K562 (cell line): ENCODE results near the gene HOXD4. TPM values are rescaled to one million over a fixed set of nuclear protein-coding genes. Genes with fewer than 3 reads are reported as not detected.

Experiments used
- ATAC-seq: fragments of 200-7000 bp; cut with Tn5 transposase; 3 replicates; pipeline ENCODE4 v1.9.1; 2020; ENCODE audit warnings: moderate library complexity
- BruUV-seq: library from RNA; stranded (reverse); fragments of 400-500 nt; replicated peaks from 2 replicates; lab custom pipeline; 2021; lab: Mats Ljungman, UMichigan
- CTCF ChIA-PET: fragments of 300-600 bp; formaldehyde crosslinking; extraction: SDS; loops from one replicate; lab custom pipeline; 2021; ENCODE audit warnings: low intra/inter-chr PET ratio; lab: Yijun Ruan, JAX
- POLR2A ChIA-PET: fragments of 300-600, 350-650 bp; sonication (Branson Sonifier 250); formaldehyde crosslinking; extraction: SDS; loops from one replicate; lab custom pipeline; 2021; ENCODE audit warnings: antibody characterized with exemption, inconsistent platforms; lab: Yijun Ruan, JAX
- DNase-seq, 4 experiments: peaks; one replicate each; pipeline versions ENCODE4 v3.0.0 to v3.0.0-alpha.2; 2011 to 2018; ENCODE audit warnings: low spot score in 3 of 4, mixed read lengths in 3 of 4; ENCODE audit errors: extremely low read depth in 1 of 4
- FAIRE-seq: peaks from 2 replicates; lab custom pipeline; 2011; peaks lifted over from hg19 to GRCh38; lab: Jason Lieb, UNC
- H2AFZ ChIP-seq: 2 replicates; pipeline ENCODE4 v1.6.0; 2011; ENCODE audit warnings: low read depth, low read length, control low read depth, inconsistent platforms
- H3K27ac ChIP-seq: fragments of 200-600 bp; 3 replicates; pipeline ENCODE4 v1.8.0; 2011; ENCODE audit warnings: low read depth, mild to moderate bottlenecking, control low read depth, inconsistent platforms, low read length, moderate library complexity, mixed read lengths; ENCODE audit errors: extremely low read depth
- H3K27me3 ChIP-seq, 2 experiments: fragments of 300-600 bp in 1 of 2; 2 replicates in 1 of 2; 3 replicates in 1 of 2; pipeline versions ENCODE4 v1.6.0 to v1.8.0; 2011; ENCODE audit warnings: inconsistent platforms in 2 of 2, low read length in 2 of 2, mild to moderate bottlenecking in 1 of 2, mixed read lengths in 1 of 2, moderate library complexity in 1 of 2; ENCODE audit not compliant: control insufficient read depth in 2 of 2, insufficient read depth in 2 of 2
- H3K36me3 ChIP-seq: fragments of 300-600 bp; 3 replicates; pipeline ENCODE4 v1.8.0; 2011; ENCODE audit warnings: mild to moderate bottlenecking, low read length, inconsistent platforms; ENCODE audit not compliant: control insufficient read depth, insufficient read depth
- H3K4me1 ChIP-seq, 2 experiments: fragments of 200-600 bp in 1 of 2; replicated peaks in 1 of 2; 2 replicates in 1 of 2; 3 replicates in 1 of 2; pipeline versions ENCODE4 v1.5.1 to v1.8.0; 2011; ENCODE audit warnings: inconsistent platforms in 2 of 2, low read length in 2 of 2, mild to moderate bottlenecking in 1 of 2, mixed read lengths in 1 of 2, moderate library complexity in 1 of 2; ENCODE audit not compliant: control insufficient read depth in 2 of 2, insufficient read depth in 2 of 2
- H3K4me2 ChIP-seq: 2 replicates; pipeline ENCODE4 v1.6.1; 2011; ENCODE audit warnings: low read length, control low read depth, inconsistent platforms, mixed read lengths; ENCODE audit not compliant: insufficient read depth
- H3K4me3 ChIP-seq: fragments of 200-600 bp; sonication (generic), shearing (Covaris generic); 2 replicates; pipeline ENCODE4 v1.5.1; 2016; ENCODE audit warnings: control low read depth, inconsistent platforms
- H3K79me2 ChIP-seq: fragments of 200-600 bp; 3 replicates; pipeline ENCODE4 v1.8.0; 2011; ENCODE audit warnings: low read length, inconsistent platforms; ENCODE audit not compliant: control insufficient read depth, insufficient read depth
- H3K9ac ChIP-seq, 2 experiments: 2 replicates each; pipeline versions ENCODE4 v1.6.0 to v1.6.1; 2011; ENCODE audit warnings: low read depth in 2 of 2, low read length in 2 of 2, control low read depth in 1 of 2, inconsistent platforms in 1 of 2, mild to moderate bottlenecking in 1 of 2, mixed read lengths in 1 of 2; ENCODE audit not compliant: insufficient read depth in 1 of 2
- H3K9me1 ChIP-seq: one replicate; pipeline ENCODE4 v1.6.0; 2011; ENCODE audit warnings: inconsistent platforms, mild to moderate bottlenecking, low read length, moderate library complexity; ENCODE audit not compliant: control insufficient read depth, insufficient read depth
- H3K9me3 ChIP-seq: replicated peaks from 2 replicates; pipeline ENCODE4 v1.5.1; 2011; ENCODE audit warnings: low read depth, low read length, inconsistent platforms; ENCODE audit not compliant: control insufficient read depth, insufficient read depth
- H4K20me1 ChIP-seq: replicated peaks from 2 replicates; pipeline ENCODE4 v1.6.1; 2011; ENCODE audit warnings: low read length, inconsistent platforms, mixed read lengths; ENCODE audit not compliant: control insufficient read depth, insufficient read depth
- RBM15 ChIP-seq: fragments of 200-400 bp; formaldehyde crosslinking; IDR thresholded peaks from 2 replicates; pipeline ENCODE4 v1.6.1; 2018; ENCODE audit warnings: mild to moderate bottlenecking, low read length, moderate library complexity; ENCODE audit not compliant: insufficient read depth
- RBM39 ChIP-seq: fragments of 200-400 bp; formaldehyde crosslinking; optimal IDR thresholded peaks from 2 replicates; pipeline ENCODE3; 2018; ENCODE audit warnings: low read depth, low read length
- SIN3A ChIP-seq, 2 experiments: fragments of 150-350 bp in 1 of 2; IDR thresholded peaks; 2 replicates each; pipeline ENCODE4 v1.6.1; 2011 to 2016; ENCODE audit warnings: borderline replicate concordance in 2 of 2, low read depth in 2 of 2, low read length in 2 of 2, mild to moderate bottlenecking in 2 of 2, moderate library complexity in 2 of 2; ENCODE audit not compliant: control insufficient read depth in 1 of 2
- WGBS: fragments of 100-300 bp; shearing (Covaris generic); methylation state at CpG from one replicate; pipeline ENCODE4 v1.1.6; 2016; ENCODE audit warnings: low coverage, mixed read lengths; ENCODE audit not compliant: insufficient coverage; ENCODE audit errors: missing lambda C conversion rate; 5-methylcytosine and 5-hydroxymethylcytosine counted together
- in situ Hi-C: fragments of 300-500 bp; cut with MboI; formaldehyde crosslinking; loops from 4 replicates; pipeline ENCODE4 v1.15.0; 2018; ENCODE audit warnings: inconsistent platforms, mixed read lengths
- intact Hi-C: fragments of 100-400 bp; cut with micrococcal nuclease; formaldehyde crosslinking; loops from 2 replicates; pipeline ENCODE4 v1.14.2; 2022
- polyA plus RNA-seq, 8 experiments: library from polyadenylated mRNA; depleted of rRNA in 4 of 8; stranded (reverse) in 5 of 8; unstranded in 3 of 8; fragments of >200 nt; fragmentation: Nextera tagmentation in 2 of 8; fragmentation: Illumina TruSeq in 1 of 8; extraction: Ambion mirVana in 2 of 8; extraction: Trizol in 1 of 8; gene quantifications; 2 replicates each; pipeline versions ENCODE4 v1.2.1 to v1.2.3, GENCODE V29; 2011 to 2014; ENCODE audit warnings: inconsistent platforms in 1 of 8, missing spikeins in 1 of 8
- total RNA-seq, 7 experiments: library from RNA; depleted of rRNA in 6 of 7; stranded (reverse); fragments of >200 nt in 6 of 7; fragmentation: Illumina TruSeq in 2 of 7; extraction: Trizol in 2 of 7; gene quantifications; 2 replicates each; pipeline versions ENCODE4 v1.2.1 to v1.2.3, GENCODE V29; 2011 to 2021; ENCODE audit warnings: low replicate concordance in 1 of 7
- TF ChIP-seq, protein P1 (sequence below): fragments of 250-450 bp; sonication (Bioruptor Pico); IDR thresholded peaks from 2 replicates; pipeline ENCODE4 v1.6.1; 2021; ENCODE audit warnings: mild to moderate bottlenecking

Gene HOXD4
- total and polyA plus RNA-seq, 9 of the 15 experiments (the other 6 are each of a cell fraction or from before 2014, with no cell fraction given), result not detected

DNA sequence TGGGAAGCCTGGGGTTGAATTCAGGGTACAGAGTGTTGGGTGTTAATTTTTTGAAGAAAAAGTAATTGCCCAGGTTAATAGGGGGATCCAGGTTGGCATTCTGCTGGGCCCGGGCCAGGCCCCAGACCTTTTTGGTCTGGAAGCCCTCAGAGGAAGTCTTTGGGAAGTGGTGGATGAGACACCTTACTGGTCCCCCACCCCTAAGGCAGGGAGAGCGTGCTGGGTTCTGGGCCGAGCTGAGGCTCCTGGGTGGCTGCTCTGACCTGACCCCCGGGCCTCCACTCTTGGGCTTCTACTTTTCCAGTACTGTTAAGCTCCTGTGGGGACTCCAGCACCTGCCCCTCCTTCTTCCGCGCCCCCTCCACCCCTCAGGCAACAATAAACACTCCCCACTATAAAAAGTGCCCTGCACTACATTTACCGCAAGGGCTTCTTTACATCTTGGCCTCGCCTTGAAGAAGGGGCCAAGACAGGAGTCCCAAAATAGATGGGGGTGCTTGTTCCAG is 5.0 kb downstream of the HOXD4 start:
- ChIA-PET POLR2A (no interaction called here), CTCF (no interaction called here)
- Histone ChIP-seq H3K79me2 (no peaks in the 10 kb centered on the region), H3K4me3 (no peak overlapping the region), H3K4me2 (no peak overlapping the region), H3K9ac (no peak overlapping the region), H3K9me3 (no peaks in the 10 kb centered on the region), H2AFZ (no peak overlapping the region), H3K4me1 (peaks cover 0 to 28% of the 10 kb centered on the region in 2 experiments; a peak in 2 of 5 replicates), H3K9me1 (no peaks in the 10 kb centered on the region), H3K36me3 (no peaks in the 10 kb centered on the region), H3K27ac (no peak overlapping the region), H3K27me3 (peaks cover 67 to 74% of the 10 kb centered on the region in 2 experiments), H4K20me1 (no peaks in the 10 kb centered on the region; the same call in 1 of the 2 replicates)
- TF ChIP-seq RBM15, result no peak
- TF ChIP-seq RBM39, result no peak
- TF ChIP-seq, protein P1, sequence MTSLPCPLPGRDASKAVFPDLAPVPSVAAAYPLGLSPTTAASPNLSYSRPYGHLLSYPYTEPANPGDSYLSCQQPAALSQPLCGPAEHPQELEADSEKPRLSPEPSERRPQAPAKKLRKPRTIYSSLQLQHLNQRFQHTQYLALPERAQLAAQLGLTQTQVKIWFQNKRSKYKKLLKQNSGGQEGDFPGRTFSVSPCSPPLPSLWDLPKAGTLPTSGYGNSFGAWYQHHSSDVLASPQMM (CRISPR knock-in tag), result no peak
- TF ChIP-seq SIN3A (IDR thresholded peaks at IDR 0.05; ENCODE audit: borderline replicate concordance in 2 of 2, control insufficient read depth in 1 of 2, low read depth in 2 of 2, low read length in 2 of 2), result no peak
- intact Hi-C loops, result no loop called here
- DNase-seq, result no peak
- ATAC-seq, result no peak
- 2% methylated on average over 8 of the region's 8 CpGs for WGBS
- in situ Hi-C loops, result no loop called here
- no peak for FAIRE-seq
- BruUV-seq, result no TSS peak
